NT2/D1 (cell line): Measurements from ENCODE around the gene C2CD2L.

ENCODE experiments used
- YY1 ChIP-seq: IDR thresholded peaks from 2 replicates; pipeline ENCODE4 v1.6.1; 2011; ENCODE audit not compliant: insufficient read length, insufficient read depth
- ZNF274 ChIP-seq: IDR thresholded peaks from 2 replicates; pipeline ENCODE4 v1.6.1; 2011; ENCODE audit warnings: mild to moderate bottlenecking, low read depth, low read length

DNA sequence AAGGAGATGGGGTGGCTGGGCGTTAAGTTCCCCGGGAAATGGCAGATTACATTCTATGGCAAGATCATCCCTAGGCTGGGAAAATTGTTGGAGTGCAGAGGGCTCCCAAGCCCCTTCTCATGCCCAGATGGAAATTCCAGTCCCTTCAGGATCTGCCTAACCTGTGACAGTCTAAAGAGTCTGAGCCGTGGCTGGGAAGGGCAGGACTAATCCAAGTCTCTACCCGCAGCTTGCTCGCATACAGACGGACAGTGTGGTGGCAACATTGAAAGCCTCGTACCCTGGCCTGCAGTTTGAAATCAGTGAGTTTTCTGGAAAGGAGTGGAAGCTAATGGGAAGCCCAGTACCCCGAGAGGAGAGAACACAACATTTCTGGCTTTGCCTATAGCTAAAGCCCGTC lies 18.7 kb upstream of the C2CD2L start:
- TF ChIP-seq YY1 (no peak), ZNF274 (no peak)
